HEK293 (cell line): ENCODE data around the gene PTPN6.
A peak's percentile ranks its signal among the peaks of the same experiment; 100 is the strongest.

Experiments
- GFI1B ChIP-seq: fragments of 450-650 bp; formaldehyde crosslinking; IDR thresholded peaks from 2 replicates; pipeline ENCODE4 v1.5.1; 2016; ENCODE audit warnings: missing biosample characterization, missing genetic modification characterization
- HOXA7 ChIP-seq: sonication (generic); formaldehyde crosslinking; IDR thresholded peaks from 2 replicates; pipeline ENCODE4 v1.8.1; 2022; ENCODE audit warnings: missing genetic modification reagents, borderline replicate concordance
- HOXD13 ChIP-seq: sonication (generic); formaldehyde crosslinking; IDR thresholded peaks from 2 replicates; pipeline ENCODE4 v1.8.0; 2022; ENCODE audit warnings: missing genetic modification reagents, borderline replicate concordance
- KLF8 ChIP-seq: fragments of 450-650 bp; formaldehyde crosslinking; IDR thresholded peaks from 2 replicates; pipeline ENCODE4 v1.5.1; 2016; ENCODE audit warnings: missing biosample characterization, missing genetic modification characterization
- MEIS1 ChIP-seq: sonication (generic); formaldehyde crosslinking; IDR thresholded peaks from 2 replicates; pipeline ENCODE4 v1.8.1; 2022; ENCODE audit warnings: missing genetic modification reagents, mild to moderate bottlenecking, borderline replicate concordance
- SCRT1 ChIP-seq: fragments of 450-650 bp; formaldehyde crosslinking; IDR thresholded peaks from 2 replicates; pipeline ENCODE4 v1.5.1; 2016; ENCODE audit warnings: missing biosample characterization, missing genetic modification characterization, borderline replicate concordance
- SCRT2 ChIP-seq: fragments of 450-650 bp; formaldehyde crosslinking; IDR thresholded peaks from 2 replicates; pipeline ENCODE4 v1.5.1; 2016; ENCODE audit warnings: missing biosample characterization, missing genetic modification characterization
- YY2 ChIP-seq: fragments of 450-650 bp; formaldehyde crosslinking; IDR thresholded peaks from 2 replicates; pipeline ENCODE4 v1.5.1; 2016; ENCODE audit warnings: missing biosample characterization, missing genetic modification characterization
- ZBTB20 ChIP-seq: fragments of 450-650 bp; formaldehyde crosslinking; IDR thresholded peaks from 2 replicates; pipeline ENCODE4 v1.5.1; 2016; ENCODE audit warnings: missing biosample characterization, missing genetic modification characterization
- ZBTB21 ChIP-seq: fragments of 450-650 bp; formaldehyde crosslinking; IDR thresholded peaks from 2 replicates; pipeline ENCODE4 v1.5.1; 2017; ENCODE audit warnings: missing biosample characterization, missing genetic modification characterization
- ZBTB48 ChIP-seq: fragments of 450-650 bp; formaldehyde crosslinking; IDR thresholded peaks from 2 replicates; pipeline ENCODE4 v1.5.1; 2016; ENCODE audit warnings: missing biosample characterization, missing genetic modification characterization
- ZFHX2 ChIP-seq: fragments of 450-650 bp; formaldehyde crosslinking; conservative IDR thresholded peaks from 2 replicates; pipeline ENCODE4 v1.5.1; 2016; ENCODE audit warnings: missing biosample characterization, missing genetic modification characterization
- ZNF112 ChIP-seq: fragments of 450-650 bp; formaldehyde crosslinking; IDR thresholded peaks from 2 replicates; pipeline ENCODE4 v1.5.0; 2017; ENCODE audit warnings: missing biosample characterization, missing genetic modification characterization
- ZNF302 ChIP-seq: fragments of 450-650 bp; formaldehyde crosslinking; IDR thresholded peaks from 2 replicates; pipeline ENCODE4 v1.5.1; 2016; ENCODE audit warnings: missing biosample characterization, missing genetic modification characterization, low read depth
- ZNF394 ChIP-seq: fragments of 450-650 bp; formaldehyde crosslinking; IDR thresholded peaks from 2 replicates; pipeline ENCODE4 v1.5.1; 2016; ENCODE audit warnings: missing biosample characterization, missing genetic modification characterization, mild to moderate bottlenecking, moderate library complexity, borderline replicate concordance
- ZNF433 ChIP-seq: fragments of 450-650 bp; formaldehyde crosslinking; IDR thresholded peaks from 2 replicates; pipeline ENCODE4 v1.5.1; 2016; ENCODE audit warnings: missing biosample characterization, missing genetic modification characterization, low read depth
- ZNF510 ChIP-seq: fragments of 450-650 bp; formaldehyde crosslinking; IDR thresholded peaks from 2 replicates; pipeline ENCODE4 v1.5.1; 2018; ENCODE audit warnings: mild to moderate bottlenecking, missing genetic modification characterization, missing biosample characterization; ENCODE audit not compliant: insufficient replicate concordance
- ZNF549 ChIP-seq: fragments of 450-650 bp; IDR thresholded peaks from 2 replicates; pipeline ENCODE4 v1.5.1; 2018; ENCODE audit warnings: missing biosample characterization, missing genetic modification characterization, mild to moderate bottlenecking, inconsistent platforms, moderate library complexity
- ZNF610 ChIP-seq: fragments of 450-650 bp; formaldehyde crosslinking; IDR thresholded peaks from 2 replicates; pipeline ENCODE4 v1.5.1; 2016; ENCODE audit warnings: missing biosample characterization, missing genetic modification characterization, borderline replicate concordance
- ZNF623 ChIP-seq: fragments of 450-650 bp; formaldehyde crosslinking; IDR thresholded peaks from 2 replicates; pipeline ENCODE4 v1.5.1; 2016; ENCODE audit warnings: missing biosample characterization, missing genetic modification characterization
- ZNF624 ChIP-seq: fragments of 450-650 bp; formaldehyde crosslinking; IDR thresholded peaks from 2 replicates; pipeline ENCODE4 v1.5.1; 2017; ENCODE audit warnings: missing biosample characterization, missing genetic modification characterization
- ZNF660 ChIP-seq: fragments of 450-650 bp; IDR thresholded peaks from 2 replicates; pipeline ENCODE4 v1.5.1; 2018; ENCODE audit warnings: missing biosample characterization, mild to moderate bottlenecking, missing genetic modification characterization
- ZNF677 ChIP-seq: fragments of 450-650 bp; IDR thresholded peaks from 2 replicates; pipeline ENCODE4 v1.5.0; 2018; ENCODE audit warnings: missing biosample characterization, mild to moderate bottlenecking, missing genetic modification characterization, moderate library complexity
- ZNF776 ChIP-seq: fragments of 450-650 bp; formaldehyde crosslinking; IDR thresholded peaks from 2 replicates; pipeline ENCODE4 v1.5.0; 2017; ENCODE audit warnings: missing biosample characterization, missing genetic modification characterization, borderline replicate concordance
- ZXDB ChIP-seq: fragments of 450-650 bp; formaldehyde crosslinking; IDR thresholded peaks from 2 replicates; pipeline ENCODE4 v1.5.1; 2016; ENCODE audit warnings: missing biosample characterization, missing genetic modification characterization
- TF ChIP-seq, protein P1 (sequence below): fragments of 450-650 bp; IDR thresholded peaks from 2 replicates; pipeline ENCODE4 v1.5.1; 2018; ENCODE audit warnings: missing biosample characterization, mild to moderate bottlenecking, missing genetic modification characterization
- TF ChIP-seq, protein P2 (sequence below): fragments of 450-650 bp; formaldehyde crosslinking; IDR thresholded peaks from 2 replicates; pipeline ENCODE4 v1.5.1; 2016; ENCODE audit warnings: missing biosample characterization, missing genetic modification characterization, low read depth
- TF ChIP-seq, protein P3 (sequence below): fragments of 450-650 bp; formaldehyde crosslinking; IDR thresholded peaks from 2 replicates; pipeline ENCODE4 v1.5.1; 2016; ENCODE audit warnings: missing biosample characterization, missing genetic modification characterization
- TF ChIP-seq, protein P4 (sequence below): fragments of 450-650 bp; formaldehyde crosslinking; IDR thresholded peaks from 2 replicates; pipeline ENCODE4 v1.5.1; 2017; ENCODE audit warnings: missing biosample characterization, mild to moderate bottlenecking, missing genetic modification characterization, moderate library complexity
- TF ChIP-seq, protein P5 (sequence below): fragments of 450-650 bp; formaldehyde crosslinking; IDR thresholded peaks from 2 replicates; pipeline ENCODE4 v1.5.1; 2016; ENCODE audit warnings: missing biosample characterization, missing genetic modification characterization

Gene PTPN6

DNA sequence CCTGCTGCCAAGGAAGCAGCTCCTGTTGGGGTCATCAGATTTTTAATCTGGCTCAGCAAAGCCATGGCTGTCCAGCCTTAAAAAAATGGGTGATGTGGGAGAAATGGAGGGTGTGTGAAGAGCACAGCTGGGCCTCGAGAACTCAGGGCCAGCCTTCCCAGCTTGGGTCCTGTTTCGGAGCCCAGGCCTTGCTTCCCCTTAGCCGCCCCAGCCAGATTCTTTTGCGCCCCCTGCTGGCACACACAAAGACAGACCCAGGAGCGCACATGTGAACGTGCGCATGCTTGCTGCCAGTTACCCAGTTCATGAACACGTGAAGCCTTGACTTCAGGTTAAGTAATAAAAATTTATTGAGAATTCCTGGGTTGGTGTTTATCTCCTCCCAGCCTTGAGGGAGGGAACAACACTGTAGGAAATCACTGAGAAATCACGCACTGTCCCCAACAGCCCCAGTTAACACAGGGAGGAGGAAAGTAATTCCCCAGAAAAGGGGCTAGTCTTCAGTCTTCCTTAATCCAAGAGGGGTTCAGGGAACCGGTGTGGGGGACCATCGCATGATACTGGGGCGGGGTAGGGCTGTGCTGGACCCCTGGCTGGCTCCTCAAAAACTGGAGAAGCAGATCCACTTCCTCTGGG is 14.0 kb downstream of the PTPN6 start (continued):
- TF ChIP-seq ZXDB (tag by site-specific recombination) (peak; percentile 51; the same call in 1 of the 2 replicates), SCRT2 (tag by site-specific recombination) (0 out of 2 replicates have a peak, but pooled peaks have one; percentile 3), ZNF112 (tag by site-specific recombination) (no peak), GFI1B (tag by site-specific recombination) (peak; percentile 50; the same call in 1 of the 2 replicates), ZNF776 (no peak), HOXA7 (CRISPR knock-in tag) (no peak), MEIS1 (no peak), ZNF549 (tag by site-specific recombination) (no peak), HOXD13 (CRISPR knock-in tag) (no peak), ZBTB20 (tag by site-specific recombination) (peak; percentile 77), ZNF433 (no peak), ZBTB21 (tag by site-specific recombination) (no peak), ZNF677 (tag by site-specific recombination) (no peak), ZNF660 (tag by site-specific recombination) (peak; percentile 87), ZBTB48 (tag by site-specific recombination) (peak; percentile 33; the same call in 1 of the 2 replicates), ZNF394 (tag by site-specific recombination) (0 out of 2 replicates have a peak, but pooled peaks have one; percentile 18), YY2 (tag by site-specific recombination) (no peak), ZNF624 (tag by site-specific recombination) (no peak), ZNF302 (tag by site-specific recombination) (no peak), SCRT1 (no peak), KLF8 (tag by site-specific recombination) (peak; percentile 58; the same call in 1 of the 2 replicates), ZNF623 (tag by site-specific recombination) (no peak), ZNF610 (tag by site-specific recombination) (no peak), ZNF510 (tag by site-specific recombination) (no peak), ZFHX2 (tag by site-specific recombination) (no peak)
- TF ChIP-seq, protein P1, sequence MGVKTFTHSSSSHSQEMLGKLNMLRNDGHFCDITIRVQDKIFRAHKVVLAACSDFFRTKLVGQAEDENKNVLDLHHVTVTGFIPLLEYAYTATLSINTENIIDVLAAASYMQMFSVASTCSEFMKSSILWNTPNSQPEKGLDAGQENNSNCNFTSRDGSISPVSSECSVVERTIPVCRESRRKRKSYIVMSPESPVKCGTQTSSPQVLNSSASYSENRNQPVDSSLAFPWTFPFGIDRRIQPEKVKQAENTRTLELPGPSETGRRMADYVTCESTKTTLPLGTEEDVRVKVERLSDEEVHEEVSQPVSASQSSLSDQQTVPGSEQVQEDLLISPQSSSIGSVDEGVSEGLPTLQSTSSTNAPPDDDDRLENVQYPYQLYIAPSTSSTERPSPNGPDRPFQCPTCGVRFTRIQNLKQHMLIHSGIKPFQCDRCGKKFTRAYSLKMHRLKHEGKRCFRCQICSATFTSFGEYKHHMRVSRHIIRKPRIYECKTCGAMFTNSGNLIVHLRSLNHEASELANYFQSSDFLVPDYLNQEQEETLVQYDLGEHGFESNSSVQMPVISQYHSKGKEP (tag by site-specific recombination) = peak; percentile 42; the same call in 1 of the 2 replicates
- TF ChIP-seq, protein P2, sequence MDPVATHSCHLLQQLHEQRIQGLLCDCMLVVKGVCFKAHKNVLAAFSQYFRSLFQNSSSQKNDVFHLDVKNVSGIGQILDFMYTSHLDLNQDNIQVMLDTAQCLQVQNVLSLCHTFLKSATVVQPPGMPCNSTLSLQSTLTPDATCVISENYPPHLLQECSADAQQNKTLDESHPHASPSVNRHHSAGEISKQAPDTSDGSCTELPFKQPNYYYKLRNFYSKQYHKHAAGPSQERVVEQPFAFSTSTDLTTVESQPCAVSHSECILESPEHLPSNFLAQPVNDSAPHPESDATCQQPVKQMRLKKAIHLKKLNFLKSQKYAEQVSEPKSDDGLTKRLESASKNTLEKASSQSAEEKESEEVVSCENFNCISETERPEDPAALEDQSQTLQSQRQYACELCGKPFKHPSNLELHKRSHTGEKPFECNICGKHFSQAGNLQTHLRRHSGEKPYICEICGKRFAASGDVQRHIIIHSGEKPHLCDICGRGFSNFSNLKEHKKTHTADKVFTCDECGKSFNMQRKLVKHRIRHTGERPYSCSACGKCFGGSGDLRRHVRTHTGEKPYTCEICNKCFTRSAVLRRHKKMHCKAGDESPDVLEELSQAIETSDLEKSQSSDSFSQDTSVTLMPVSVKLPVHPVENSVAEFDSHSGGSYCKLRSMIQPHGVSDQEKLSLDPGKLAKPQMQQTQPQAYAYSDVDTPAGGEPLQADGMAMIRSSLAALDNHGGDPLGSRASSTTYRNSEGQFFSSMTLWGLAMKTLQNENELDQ = no peak
- TF ChIP-seq, protein P3, sequence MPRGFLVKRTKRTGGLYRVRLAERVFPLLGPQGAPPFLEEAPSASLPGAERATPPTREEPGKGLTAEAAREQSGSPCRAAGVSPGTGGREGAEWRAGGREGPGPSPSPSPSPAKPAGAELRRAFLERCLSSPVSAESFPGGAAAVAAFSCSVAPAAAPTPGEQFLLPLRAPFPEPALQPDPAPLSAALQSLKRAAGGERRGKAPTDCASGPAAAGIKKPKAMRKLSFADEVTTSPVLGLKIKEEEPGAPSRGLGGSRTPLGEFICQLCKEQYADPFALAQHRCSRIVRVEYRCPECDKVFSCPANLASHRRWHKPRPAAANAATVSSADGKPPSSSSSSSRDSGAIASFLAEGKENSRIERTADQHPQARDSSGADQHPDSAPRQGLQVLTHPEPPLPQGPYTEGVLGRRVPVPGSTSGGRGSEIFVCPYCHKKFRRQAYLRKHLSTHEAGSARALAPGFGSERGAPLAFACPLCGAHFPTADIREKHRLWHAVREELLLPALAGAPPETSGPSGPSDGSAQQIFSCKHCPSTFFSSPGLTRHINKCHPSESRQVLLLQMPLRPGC (tag by site-specific recombination) = no peak
- TF ChIP-seq, protein P4, sequence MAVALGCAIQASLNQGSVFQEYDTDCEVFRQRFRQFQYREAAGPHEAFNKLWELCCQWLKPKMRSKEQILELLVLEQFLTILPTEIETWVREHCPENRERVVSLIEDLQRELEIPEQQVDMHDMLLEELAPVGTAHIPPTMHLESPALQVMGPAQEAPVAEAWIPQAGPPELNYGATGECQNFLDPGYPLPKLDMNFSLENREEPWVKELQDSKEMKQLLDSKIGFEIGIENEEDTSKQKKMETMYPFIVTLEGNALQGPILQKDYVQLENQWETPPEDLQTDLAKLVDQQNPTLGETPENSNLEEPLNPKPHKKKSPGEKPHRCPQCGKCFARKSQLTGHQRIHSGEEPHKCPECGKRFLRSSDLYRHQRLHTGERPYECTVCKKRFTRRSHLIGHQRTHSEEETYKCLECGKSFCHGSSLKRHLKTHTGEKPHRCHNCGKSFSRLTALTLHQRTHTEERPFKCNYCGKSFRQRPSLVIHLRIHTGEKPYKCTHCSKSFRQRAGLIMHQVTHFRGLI (tag by site-specific recombination) = peak; percentile 16; the same call in 1 of the 2 replicates
- TF ChIP-seq, protein P5, sequence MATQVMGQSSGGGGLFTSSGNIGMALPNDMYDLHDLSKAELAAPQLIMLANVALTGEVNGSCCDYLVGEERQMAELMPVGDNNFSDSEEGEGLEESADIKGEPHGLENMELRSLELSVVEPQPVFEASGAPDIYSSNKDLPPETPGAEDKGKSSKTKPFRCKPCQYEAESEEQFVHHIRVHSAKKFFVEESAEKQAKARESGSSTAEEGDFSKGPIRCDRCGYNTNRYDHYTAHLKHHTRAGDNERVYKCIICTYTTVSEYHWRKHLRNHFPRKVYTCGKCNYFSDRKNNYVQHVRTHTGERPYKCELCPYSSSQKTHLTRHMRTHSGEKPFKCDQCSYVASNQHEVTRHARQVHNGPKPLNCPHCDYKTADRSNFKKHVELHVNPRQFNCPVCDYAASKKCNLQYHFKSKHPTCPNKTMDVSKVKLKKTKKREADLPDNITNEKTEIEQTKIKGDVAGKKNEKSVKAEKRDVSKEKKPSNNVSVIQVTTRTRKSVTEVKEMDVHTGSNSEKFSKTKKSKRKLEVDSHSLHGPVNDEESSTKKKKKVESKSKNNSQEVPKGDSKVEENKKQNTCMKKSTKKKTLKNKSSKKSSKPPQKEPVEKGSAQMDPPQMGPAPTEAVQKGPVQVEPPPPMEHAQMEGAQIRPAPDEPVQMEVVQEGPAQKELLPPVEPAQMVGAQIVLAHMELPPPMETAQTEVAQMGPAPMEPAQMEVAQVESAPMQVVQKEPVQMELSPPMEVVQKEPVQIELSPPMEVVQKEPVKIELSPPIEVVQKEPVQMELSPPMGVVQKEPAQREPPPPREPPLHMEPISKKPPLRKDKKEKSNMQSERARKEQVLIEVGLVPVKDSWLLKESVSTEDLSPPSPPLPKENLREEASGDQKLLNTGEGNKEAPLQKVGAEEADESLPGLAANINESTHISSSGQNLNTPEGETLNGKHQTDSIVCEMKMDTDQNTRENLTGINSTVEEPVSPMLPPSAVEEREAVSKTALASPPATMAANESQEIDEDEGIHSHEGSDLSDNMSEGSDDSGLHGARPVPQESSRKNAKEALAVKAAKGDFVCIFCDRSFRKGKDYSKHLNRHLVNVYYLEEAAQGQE (tag by site-specific recombination) = no peak
